Stimulated activated CD8-positive, alpha-beta memory T cell treated with anti-CD3 and anti-CD28 coated beads, Interleukin-4, amount 100 ng/mL, for 1 hour (primary cell): ENCODE data around the gene ABCG4.
A peak's percentile ranks its signal among the peaks of the same experiment; 100 is the strongest.

ENCODE experiments used
- DNase-seq, 2 donors: peaks; one replicate each; pipeline ENCODE4 v3.0.0-alpha.2; 2020; ENCODE audit warnings: low read depth in 2 of 2, low spot score in 1 of 2

ABCG4 gene

GRCh38 chr11:119205080-119205479, 56.2 kb downstream of the ABCG4 start:
- no peak for DNase-seq

GRCh38 chr11:119205574-119206510, 57.0 kb downstream of the ABCG4 start, which contains the start of gene CBL:
Gene CBL (plus strand): TSS chr11:119206339. CDS start chr11:119206418, 79 bp downstream.
- DNase-seq: peak; percentile 97

GRCh38 chr11:119206511-119207414, 57.9 kb downstream of the ABCG4 start:
- DNase-seq: peak; percentile 15 to 19

GRCh38 chr11:119207415-119207960, 58.6 kb downstream of the ABCG4 start:
- DNase-seq: no peak

- no peak for DNase-seq
These were observed 60.3 kb downstream of the ABCG4 start for GRCh38 chr11:119209186-119209585.

GRCh38 chr11:119210050-119210449, 61.2 kb downstream of the ABCG4 start:
- DNase-seq: no peak
